Activated T-helper 9 cell treated with anti-CD3 and anti-CD28 coated beads, Interleukin-2, amount 50 U/mL, for 16 hours (primary cell): Measurements from ENCODE around the gene AHI1.
"Not testable (repeated sequence)": the region's sequence is repeated elsewhere in the genome, so short reads cannot be mapped to it uniquely, and the experiment has no call there.

Source experiments
- DNase-seq: peaks from one replicate; pipeline ENCODE4 v3.0.0-alpha.2; 2020; ENCODE audit warnings: low read depth

AHI1 gene

DNA sequence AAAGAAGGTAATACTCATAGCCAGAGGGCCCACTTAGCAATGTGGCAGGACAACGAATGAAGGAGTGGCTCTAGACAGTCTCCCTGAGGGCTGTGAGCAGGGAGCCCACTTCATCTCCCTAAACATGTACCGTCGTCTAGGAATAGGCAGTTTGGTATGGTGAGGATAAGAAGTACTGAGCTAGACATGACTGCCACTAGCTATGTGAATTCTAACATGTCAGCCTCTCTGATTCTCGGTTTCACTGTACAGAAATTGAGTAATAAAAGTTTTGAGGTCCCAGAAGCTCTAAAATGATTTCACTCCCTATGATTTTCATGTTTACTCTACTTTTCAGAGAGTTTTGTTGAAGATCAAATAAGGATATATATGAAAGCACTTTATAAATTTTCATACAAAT lies 107.1 kb downstream of the AHI1 start:
- DNase-seq, result no peak

DNA sequence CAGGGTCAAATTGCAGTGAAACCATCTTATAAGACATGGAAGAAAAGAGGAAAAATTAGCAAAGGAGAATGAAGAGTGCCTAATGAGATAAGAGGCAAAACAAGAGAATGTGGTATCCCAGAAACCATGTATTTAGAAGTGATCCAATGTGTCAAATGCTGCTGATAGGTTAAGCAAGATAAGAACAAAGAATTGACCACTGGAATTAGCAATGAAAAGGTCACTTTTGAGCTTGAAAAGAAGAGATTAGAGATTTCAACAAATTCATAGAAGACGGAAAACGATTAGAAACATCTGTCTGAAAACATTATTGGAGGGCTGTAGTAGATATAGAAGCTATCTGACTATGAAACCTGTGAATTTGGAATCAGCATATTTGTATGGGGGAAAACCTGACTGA lies 112.2 kb downstream of the AHI1 start:
- DNase-seq, result no peak

DNA sequence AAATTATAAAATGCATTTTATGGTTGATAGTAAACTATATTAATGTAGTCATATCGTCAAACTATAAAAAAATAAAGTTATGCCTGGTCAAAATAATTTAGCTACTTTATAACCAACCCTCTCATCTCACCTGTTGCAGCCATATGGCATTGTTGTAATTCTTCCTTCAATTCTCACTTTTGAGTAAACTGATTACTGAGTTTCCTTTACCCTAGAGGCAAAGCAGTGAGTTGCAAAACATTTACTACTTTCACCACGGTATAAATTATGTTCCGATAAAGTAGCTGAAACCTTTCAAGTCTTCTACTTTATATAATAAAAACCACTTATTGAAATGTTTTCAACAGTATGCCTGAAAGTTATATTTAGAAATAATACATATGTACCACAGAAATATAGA lies 113.8 kb downstream of the AHI1 start:
- DNase-seq, result no peak

DNA sequence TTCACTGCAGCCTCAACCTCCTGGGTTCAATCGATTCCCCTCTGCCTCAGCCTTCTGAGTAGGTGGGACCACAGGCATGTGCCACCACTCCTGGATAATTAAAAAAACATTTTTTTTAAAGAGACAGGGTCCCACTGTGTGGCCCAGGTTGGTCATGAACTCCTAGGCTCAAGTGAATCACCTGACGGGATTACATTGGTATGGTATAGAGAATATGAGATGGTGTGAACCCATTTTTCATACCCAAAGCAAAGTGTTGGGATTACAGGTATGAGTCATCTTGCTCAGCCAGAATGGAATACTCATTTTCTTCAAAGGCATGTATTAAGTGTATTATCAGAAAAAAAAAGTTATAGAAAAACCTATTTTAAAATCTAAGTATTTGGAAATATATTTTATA lies 114.2 kb downstream of the AHI1 start:
- DNase-seq, result no peak

DNA sequence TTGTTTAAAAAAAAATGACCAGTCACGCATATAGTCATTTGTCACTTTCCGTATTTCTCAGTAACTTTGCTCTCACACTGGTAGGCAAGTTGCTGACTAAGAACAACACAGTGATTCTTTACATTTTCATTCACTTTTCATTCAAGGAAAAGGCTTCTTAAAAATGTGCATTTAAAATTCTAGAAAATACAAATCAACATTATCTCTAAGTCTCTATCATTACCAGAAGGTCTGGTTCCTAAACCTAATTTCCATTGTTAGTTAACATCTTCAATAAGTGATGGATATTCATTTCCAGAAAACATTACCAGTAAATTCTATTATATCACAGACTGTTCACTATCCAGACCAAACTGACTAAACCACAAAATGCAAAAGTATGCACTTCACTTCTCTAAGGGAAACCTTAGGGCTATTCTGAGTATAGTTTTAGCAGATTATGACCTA lies 115.3 kb downstream of the AHI1 start:
- no peak for DNase-seq

DNA sequence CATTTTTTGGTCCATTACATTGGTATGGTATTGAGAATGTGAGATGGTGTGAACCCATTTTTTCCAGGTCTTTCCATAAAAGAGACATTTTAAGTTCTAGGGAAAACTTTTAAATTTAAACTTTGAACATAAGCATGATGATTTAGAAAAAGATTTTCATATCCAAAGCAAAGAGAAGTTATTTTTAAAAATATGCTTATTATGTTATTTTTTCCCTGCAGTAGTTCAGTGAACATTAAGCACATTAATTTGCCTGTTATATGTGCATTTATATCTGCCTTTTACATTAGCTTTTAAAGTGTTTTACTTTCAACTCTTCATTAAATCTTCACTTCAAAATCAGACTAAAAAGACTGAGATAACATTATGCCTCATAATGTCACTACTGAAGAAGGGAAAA lies 116.7 kb downstream of the AHI1 start:
- DNase-seq, result no peak

DNA sequence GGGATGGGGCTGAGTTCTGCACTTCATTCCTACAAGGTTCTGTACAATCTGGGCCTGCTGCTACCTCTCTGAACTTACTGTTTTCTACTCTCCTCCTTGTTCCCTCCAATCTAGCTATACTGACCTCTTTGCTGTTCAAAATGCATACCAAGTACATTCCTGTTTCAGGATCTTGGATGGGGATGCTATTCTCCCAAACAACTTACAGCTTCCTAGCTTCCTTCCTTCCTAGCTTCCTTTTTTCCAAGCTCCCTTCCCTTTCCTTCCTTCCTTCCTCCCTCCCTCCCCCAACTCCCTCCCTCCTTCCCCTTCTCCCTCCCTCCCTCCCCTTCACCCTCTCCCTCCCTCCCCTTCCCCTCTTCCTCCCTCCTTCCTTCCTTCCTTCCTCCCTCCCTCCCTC lies 117.9 kb downstream of the AHI1 start:
- no peak for DNase-seq

DNA sequence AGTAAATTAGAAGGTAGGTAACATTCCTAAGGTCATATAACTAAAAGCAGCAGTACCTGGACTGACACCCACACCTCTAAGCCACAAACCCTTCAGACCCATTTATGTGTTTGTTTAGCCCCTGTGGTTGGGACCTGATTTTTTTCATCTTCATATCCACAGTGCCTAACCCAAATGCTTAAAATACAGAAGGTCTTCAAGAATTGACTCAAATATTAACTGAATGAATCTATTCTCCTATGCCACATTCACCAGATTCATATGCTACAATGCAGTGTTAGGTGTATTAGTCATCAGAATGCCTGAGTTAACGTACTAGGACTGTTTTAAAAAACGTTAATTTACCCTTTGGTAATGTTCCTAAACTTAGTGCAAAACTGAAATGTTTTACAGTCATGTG lies 124.8 kb downstream of the AHI1 start:
- DNase-seq, result no peak

DNA sequence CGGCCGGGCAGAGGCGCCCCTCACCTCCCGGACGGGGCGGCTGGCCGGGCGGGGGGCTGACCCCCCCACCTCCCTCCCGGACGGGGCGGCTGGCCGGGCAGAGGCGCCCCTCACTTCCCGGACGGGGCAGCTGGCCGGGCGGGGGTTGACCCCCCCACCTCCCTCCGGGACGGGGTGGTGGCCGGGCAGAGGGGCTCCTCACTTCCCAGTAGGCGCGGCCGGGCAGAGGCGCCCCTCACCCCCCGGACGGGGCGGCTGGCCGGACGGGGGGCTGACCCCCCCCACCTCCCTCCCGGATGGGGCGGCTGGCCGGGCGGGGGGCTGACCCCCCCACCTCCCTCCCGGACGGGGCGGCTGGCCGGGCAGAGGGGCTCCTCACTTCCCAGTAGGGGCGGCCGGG lies 133.9 kb downstream of the AHI1 start:
- DNase-seq, result not testable (repeated sequence)

DNA sequence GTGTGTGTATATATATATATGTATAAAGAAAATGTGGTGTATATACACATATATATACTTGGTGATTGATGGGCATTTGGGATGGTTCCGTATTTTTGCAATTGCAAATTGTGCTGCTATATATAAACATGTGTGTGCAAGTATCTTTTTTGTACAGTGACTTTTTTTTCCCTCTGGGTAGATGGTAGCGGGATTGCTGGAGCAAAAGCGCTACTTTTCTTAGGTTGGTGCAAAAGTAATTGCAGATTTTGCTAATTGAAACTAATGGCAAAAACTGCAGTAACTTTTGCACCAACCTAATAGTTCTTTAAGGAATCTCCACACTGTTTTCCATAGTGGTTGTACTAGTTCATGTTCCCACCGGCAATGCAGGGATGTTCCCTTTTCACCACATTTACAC lies 135.4 kb downstream of the AHI1 start:
- no peak for DNase-seq

DNA sequence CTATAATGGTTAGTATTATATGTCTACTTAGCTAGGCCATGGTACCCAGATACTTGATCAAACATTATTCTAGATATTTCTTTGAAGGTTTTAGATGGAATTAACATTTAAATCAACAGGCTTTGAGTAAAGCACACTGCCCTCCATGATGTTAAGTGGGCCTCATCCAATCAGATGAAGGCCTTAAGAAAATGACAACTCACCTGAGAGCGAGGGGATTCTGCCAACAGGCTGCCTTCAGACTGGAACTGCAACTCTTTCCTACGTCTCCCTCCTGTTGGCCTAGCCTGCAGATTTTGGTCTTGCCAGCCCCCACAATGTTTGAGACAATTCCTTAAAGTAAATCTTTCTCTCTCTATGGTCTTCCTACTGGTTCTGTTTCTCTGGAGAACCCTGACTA lies 137.3 kb downstream of the AHI1 start:
- no peak for DNase-seq

DNA sequence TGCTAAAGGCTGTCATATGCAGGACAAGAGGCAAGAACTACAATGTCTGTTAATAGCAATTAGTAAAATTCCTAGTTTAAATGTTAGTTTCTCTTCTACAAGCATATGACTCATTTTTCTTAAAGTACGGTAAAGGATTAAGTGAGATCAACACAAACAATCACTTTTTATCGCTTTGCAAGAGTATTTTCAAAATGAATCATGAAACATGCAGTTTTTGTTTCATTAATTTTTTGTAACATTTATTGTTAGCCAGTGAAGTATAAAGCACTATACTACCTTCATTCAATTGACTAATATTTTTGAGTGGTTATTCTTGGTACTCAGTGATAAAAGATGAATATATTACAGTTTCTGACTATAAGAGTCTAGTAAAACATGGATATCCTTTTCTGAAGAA lies 138.6 kb downstream of the AHI1 start:
- no peak for DNase-seq

DNA sequence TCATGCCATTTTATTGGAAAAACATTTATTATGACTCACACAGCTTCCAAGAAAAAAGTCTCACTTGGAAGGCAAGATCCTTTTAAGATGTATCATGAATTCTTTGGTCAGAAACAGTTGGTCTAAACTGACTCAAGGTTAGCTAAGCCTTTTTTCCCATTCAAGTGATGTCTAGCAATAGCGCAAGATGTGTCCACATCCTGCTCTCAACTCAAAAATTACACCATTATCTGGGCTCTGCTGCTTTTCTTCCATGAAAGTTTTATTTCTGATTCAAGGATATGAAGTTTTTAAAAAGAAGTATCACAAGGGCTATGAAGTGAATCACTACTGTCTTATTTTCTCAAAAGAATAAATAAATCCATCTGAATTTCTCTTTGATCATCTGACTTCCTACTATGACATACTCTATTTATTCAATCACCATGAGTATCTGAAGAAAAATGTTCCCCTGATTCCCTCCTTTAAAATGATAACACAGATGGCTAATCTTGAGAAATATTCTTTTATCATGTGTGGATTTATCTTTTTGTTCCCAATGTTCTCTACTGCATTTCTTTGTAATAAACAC lies 139.2 kb downstream of the AHI1 start:
- no peak for DNase-seq

DNA sequence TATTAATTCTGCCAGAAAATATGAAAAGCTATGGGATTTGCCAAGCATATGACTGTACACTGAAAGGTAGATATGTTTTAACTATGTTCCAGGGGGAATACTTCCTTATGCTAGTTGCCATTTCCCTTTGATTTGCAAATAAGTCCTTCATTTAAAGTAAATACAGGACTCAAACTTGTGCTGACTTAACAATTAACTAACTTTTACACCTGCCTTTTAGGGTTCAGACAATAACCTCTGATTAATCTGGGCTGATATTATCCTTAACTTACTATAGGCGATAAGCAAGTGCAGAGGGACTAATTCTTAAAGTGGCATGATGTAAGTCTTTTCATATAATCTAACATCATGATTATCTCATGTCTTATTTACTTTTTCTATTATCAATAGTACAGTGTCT lies 143.1 kb downstream of the AHI1 start:
- DNase-seq, result no peak

DNA sequence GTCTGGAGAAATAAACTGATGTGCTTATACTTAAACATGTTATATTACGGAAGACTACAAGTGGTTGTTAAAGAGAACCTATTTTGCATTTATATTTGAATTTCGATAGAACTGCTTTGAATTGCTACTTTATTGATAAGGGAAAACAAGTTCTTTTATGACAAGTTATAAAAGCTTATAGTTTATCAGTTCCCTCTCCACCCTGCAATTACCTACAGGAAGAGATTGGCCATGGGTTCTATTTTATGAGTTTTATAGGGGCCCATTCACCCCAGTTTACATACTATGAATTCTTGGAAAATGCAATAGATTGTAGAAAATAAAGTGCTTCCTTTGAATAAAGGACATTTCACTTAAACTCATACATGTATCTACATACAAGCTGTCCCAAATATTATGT lies 144.4 kb downstream of the AHI1 start:
- DNase-seq, result no peak

DNA sequence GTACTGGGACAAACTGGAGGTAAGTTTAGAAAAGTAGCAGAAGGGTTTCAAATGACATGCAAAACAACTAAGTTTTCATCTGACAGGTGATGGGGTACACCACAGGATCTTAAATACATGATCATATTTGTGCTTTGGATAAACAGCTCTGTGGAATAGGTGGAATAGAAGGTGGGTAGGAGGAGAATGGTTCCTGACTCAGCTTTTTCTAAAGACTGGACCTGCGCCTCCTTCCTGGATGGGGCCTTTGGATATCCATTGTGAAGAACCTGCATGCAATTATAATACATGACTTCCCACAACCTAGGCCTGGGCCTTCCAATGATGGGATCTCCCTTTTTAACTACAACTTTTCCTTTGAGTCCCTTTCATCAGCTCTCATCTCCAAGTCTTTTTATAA lies 145.9 kb downstream of the AHI1 start:
- no peak for DNase-seq

DNA sequence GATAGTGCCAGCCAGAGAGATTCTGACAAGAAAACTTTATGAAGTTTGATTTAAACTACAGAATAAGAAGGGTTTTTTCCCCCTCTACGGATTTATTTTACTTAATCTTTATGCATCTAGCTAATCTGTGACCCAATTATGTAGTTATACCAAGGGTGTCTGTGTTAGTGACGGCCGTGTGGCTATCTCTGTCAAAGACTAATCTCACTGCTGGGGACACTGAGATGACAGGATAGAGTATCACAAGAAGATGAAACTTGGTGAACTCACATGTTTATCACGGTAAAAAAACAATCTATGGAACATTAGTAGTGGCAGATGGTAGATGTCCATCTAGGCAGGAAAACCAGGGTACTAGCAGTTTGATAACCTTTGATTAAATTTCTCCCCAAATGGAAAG lies 149.7 kb downstream of the AHI1 start:
- no peak for DNase-seq

DNA sequence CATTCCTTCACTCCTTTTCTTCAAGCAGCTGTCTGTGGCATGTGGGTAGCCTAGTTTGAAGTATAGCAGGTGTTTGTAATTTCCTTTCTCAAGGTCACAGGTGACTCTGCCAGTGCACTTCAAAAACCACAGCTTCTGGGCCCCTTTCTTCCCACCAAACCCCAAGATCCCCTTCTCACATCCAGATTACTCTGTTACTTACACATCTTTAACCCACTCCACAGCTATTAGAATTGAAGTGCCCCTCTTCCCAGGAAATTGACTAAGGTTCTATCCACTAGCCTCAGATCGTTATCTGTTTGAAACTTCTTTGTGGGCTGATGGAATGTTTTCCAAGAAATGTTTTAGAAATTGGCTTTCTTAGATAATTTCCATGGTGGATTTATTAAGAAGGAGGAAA lies 150.8 kb downstream of the AHI1 start:
- DNase-seq, result no peak

DNA sequence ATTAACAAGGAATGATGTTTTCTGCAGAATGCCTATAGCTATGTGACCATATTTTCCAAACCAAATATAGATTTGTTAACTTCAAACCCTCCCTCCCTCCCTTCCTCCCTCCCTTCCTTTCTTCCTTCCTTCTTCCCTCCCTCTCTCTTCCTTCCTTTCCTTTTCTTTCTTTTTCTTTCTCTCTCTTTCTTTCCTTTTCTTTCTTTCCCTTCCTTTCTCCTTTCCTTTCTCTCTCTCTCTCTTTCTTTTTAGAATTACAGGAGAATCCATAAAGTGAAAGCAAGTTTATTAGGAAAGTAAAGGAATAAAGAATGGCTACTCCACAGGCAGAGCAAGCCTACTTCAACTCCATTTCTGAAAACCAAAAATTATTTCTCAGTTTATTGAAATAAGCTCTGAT lies 153.0 kb downstream of the AHI1 start:
- no peak for DNase-seq

DNA sequence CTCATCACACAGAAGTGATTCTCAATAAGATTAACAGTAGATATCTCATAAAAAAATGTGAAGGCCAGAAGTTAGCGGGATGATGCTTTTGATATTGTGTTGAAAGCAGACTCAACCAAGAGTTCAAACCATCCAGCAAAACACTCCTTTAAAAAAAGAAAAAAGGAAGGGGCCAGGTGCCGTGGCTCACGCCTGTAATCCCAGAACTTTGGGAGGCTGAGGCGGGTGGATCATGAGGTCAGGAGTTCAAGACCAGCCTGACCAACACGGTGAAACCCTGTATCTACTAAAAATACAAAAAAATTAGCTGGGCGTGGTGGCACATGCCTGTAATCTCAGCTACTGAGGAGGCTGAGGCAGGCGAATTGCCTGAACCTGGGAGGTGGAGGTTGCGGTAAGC lies 157.6 kb downstream of the AHI1 start:
- not testable (repeated sequence) for DNase-seq

DNA sequence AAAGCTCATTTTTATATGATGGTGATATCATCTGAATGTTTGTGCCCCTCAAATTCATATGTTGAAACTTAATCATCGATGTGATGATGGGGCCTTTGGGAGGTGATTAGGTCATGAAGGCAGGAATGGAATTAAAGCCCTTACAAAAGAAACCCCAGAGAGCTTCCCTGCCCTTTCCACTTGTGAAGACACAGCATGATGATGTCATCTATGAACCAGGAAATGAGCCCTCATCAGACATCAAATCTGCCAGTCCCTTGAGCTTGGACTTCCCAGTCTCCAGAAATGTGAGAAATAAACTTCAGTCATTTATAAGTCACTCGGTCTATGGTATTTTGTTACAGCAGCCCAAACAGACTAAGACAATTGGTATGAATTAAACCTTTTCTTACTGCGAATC lies 163.4 kb downstream of the AHI1 start:
- DNase-seq, result no peak

DNA sequence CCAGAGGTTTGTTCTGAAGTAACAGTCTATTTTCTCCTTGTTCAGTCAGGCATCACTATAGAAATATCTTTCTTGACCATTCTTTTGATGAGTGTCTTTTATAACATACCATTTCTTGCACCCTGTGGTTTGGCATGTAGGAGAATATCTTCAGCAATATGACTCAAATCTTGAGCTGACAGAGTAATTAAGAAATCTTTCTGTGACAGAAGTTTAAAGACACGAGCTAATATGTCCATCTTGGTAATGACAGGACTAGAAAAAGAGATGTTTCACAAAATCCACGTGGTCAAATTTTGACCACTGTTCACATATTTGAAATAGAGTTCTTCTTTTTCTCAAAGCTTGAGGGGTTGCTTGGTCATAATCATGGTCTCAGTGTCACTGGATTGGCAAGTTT lies 166.5 kb downstream of the AHI1 start:
- DNase-seq, result no peak

DNA sequence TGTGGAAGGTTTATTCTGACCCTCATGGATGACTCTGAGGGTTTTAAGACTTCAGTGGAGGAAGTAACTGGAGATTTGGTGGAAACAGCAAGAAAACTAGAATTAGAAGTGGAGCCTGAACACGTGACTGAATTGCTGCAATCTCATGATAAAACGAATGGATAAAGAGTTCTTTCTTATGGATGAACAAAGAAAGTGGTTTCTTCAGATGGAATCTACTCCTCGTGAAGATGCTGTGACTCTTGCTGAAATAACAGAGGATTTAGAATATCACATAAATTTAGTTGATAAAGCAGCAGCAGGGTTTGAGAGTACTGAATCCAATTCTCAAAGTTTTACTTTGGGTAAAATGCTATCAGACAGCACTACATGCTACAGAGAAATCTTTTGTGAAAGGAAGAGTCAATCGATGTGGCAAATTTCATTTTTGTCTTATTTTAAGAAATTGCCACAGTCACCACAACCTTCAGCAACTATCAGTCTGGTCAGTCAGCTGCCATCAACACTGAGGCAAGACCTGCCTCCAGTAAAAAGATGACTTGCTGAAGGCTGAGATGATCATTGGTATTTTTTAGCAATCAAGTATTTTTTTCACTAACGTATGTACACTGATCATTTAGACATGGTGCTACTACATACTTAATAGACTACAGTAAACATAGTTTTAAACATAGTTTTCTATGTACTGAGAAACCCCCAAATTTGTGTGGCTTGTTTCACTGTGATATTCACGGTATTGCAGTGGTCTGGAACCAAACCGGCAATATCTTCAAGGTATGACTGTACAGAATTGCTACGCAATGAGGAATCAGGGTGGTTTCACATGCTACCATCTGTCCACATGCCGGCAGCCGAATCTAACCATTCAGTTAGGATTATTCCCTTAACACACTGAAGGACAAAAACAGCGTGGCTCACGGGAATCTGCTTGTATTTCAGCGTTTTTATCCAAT lies 167.4 kb downstream of the AHI1 start:
- DNase-seq, result no peak

DNA sequence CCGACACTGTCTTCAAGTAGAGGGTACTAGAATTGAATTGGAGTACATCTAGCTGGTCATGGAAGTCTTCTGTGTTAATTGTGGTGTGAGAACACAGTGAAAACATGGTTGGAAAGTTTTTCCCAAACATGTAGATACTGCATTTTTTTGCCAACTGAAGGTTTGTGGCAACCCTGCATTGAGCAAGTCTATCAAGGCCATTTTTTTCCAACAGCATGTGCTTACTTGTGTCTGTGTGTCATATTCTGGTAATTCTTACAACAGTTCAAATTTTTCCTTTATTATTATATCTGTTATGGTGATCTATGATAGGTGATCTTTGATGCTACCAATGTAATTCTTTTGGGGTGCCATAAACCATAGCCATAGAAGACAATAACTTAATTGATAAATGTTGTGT lies 169.4 kb downstream of the AHI1 start:
- no peak for DNase-seq
